HepG2 (cell line): ENCODE data around the gene CD3G. TPM values are rescaled to one million over a fixed set of nuclear protein-coding genes. Genes with fewer than 3 reads are reported as not detected.

ENCODE experiments used
- ATAC-seq: fragments of 200-7000 bp; cut with Tn5 transposase; 3 replicates; pipeline ENCODE4 v1.9.1; 2020; ENCODE audit warnings: mild to moderate bottlenecking, moderate library complexity
- BruUV-seq: library from RNA; stranded (reverse); fragments of 400-500 nt; replicated peaks from 2 replicates; lab custom pipeline; 2021; lab: Mats Ljungman, UMichigan
- CTCF ChIA-PET: fragments of 300-600 bp; formaldehyde crosslinking; extraction: SDS; loops from one replicate; lab custom pipeline; 2021; ENCODE audit warnings: low total read pairs, inconsistent platforms, low intra/inter-chr PET ratio; lab: Yijun Ruan, JAX
- POLR2A ChIA-PET: fragments of 350-600 bp; sonication (Branson Sonifier 250); formaldehyde crosslinking; loops from one replicate; lab custom pipeline; 2020; ENCODE audit warnings: antibody characterized with exemption, inconsistent platforms; lab: Yijun Ruan, JAX
- DNase-seq: peaks from one replicate; pipeline ENCODE4 v3.0.0-alpha.2; 2015; ENCODE audit warnings: low spot score
- FAIRE-seq: peaks from 3 replicates; lab custom pipeline; 2011; peaks lifted over from hg19 to GRCh38; lab: Jason Lieb, UNC
- H2AFZ ChIP-seq: one replicate; pipeline ENCODE4 v1.6.1; 2011; ENCODE audit warnings: low read length, inconsistent platforms
- H3K27ac ChIP-seq: fragments of 300-600 bp; 3 replicates; pipeline ENCODE4 v1.8.0; 2011; ENCODE audit warnings: mixed run types, mild to moderate bottlenecking, mixed read lengths, low read length, inconsistent platforms; ENCODE audit not compliant: insufficient read depth; ENCODE audit errors: extremely low read length
- H3K27me3 ChIP-seq, 2 experiments: fragments of 200-600 bp in 1 of 2; 2 replicates in 1 of 2; 3 replicates in 1 of 2; pipeline versions ENCODE4 v1.6.0 to v1.8.0; 2011; ENCODE audit warnings: low read length in 2 of 2, mild to moderate bottlenecking in 2 of 2, moderate library complexity in 2 of 2, inconsistent platforms in 1 of 2; ENCODE audit not compliant: insufficient read depth in 2 of 2, control insufficient read depth in 1 of 2
- H3K36me3 ChIP-seq, 2 experiments: fragments of 200-600 bp in 1 of 2; replicated peaks in 1 of 2; 2 replicates in 1 of 2; 3 replicates in 1 of 2; pipeline versions ENCODE4 v1.5.1 to v1.8.0; 2011; ENCODE audit warnings: low read length in 2 of 2, inconsistent platforms in 1 of 2; ENCODE audit not compliant: insufficient read depth in 2 of 2, control insufficient read depth in 1 of 2
- H3K4me1 ChIP-seq: 2 replicates; pipeline ENCODE4 v1.5.1; 2012; ENCODE audit warnings: low read length, inconsistent platforms; ENCODE audit not compliant: insufficient read depth
- H3K4me2 ChIP-seq: 2 replicates; pipeline ENCODE4 v1.6.0; 2011; ENCODE audit warnings: low read depth, low read length, inconsistent platforms
- H3K4me3 ChIP-seq, 3 experiments: fragments of 200-600 bp in 1 of 3; sonication (generic), shearing (Covaris generic) in 1 of 3; replicated peaks in 1 of 3; 2 replicates each; pipeline ENCODE4 v1.5.1; 2011 to 2016; ENCODE audit warnings: low read length in 3 of 3, inconsistent platforms in 2 of 3, low read depth in 2 of 3, mild to moderate bottlenecking in 2 of 3, control low read depth in 1 of 3, mixed read lengths in 1 of 3; ENCODE audit not compliant: insufficient read depth in 1 of 3
- H3K79me2 ChIP-seq: one replicate; pipeline ENCODE4 v1.6.1; 2011; ENCODE audit warnings: low read length, inconsistent platforms; ENCODE audit not compliant: insufficient read depth
- H3K9ac ChIP-seq: 2 replicates; pipeline ENCODE4 v1.6.0; 2011; ENCODE audit warnings: mild to moderate bottlenecking, low read depth, low read length, inconsistent platforms; ENCODE audit not compliant: insufficient read depth
- H3K9me3 ChIP-seq: 2 replicates; pipeline ENCODE4 v1.5.1; 2012; ENCODE audit warnings: mild to moderate bottlenecking, low read length
- H4K20me1 ChIP-seq: 2 replicates; pipeline ENCODE4 v1.6.0; 2011; ENCODE audit warnings: inconsistent platforms, mild to moderate bottlenecking, low read length, moderate library complexity; ENCODE audit not compliant: insufficient read depth
- HNRNPK ChIP-seq: fragments of 200-400 bp; formaldehyde crosslinking; IDR thresholded peaks from 2 replicates; pipeline ENCODE4 v1.6.1; 2018; ENCODE audit warnings: low read length, low read depth, moderate library complexity, mild to moderate bottlenecking; ENCODE audit not compliant: poor library complexity, severe bottlenecking
- NFKBIZ ChIP-seq: IDR thresholded peaks from 2 replicates; pipeline ENCODE4 v1.6.1; 2018; ENCODE audit warnings: missing genetic modification reagents, missing compliant biosample characterization
- NFYC ChIP-seq: IDR thresholded peaks from 2 replicates; pipeline ENCODE4 v1.6.1; 2016; ENCODE audit warnings: missing genetic modification reagents, missing compliant biosample characterization
- RARG ChIP-seq: sonication (generic); formaldehyde crosslinking; IDR thresholded peaks from 2 replicates; pipeline ENCODE4 v1.4.0; 2020; ENCODE audit warnings: low read depth, mild to moderate bottlenecking, missing genetic modification reagents
- SALL2 ChIP-seq: sonication (generic); formaldehyde crosslinking; IDR thresholded peaks from 2 replicates; pipeline ENCODE4 v1.8.1; 2023; ENCODE audit warnings: mild to moderate bottlenecking, missing genetic modification reagents, inconsistent platforms
- in situ Hi-C: cut with HindIII; loops from 2 replicates; pipeline ENCODE4 v1.10.0; 2017; ENCODE audit warnings: low pct_unique_long_range_greater_than_20kb; ENCODE audit not compliant: extremely low pct_ligation_motif_present
- intact Hi-C: fragments of 100-400 bp; cut with micrococcal nuclease; formaldehyde crosslinking; loops from one replicate; pipeline ENCODE4 v1.10.0; 2022; ENCODE audit not compliant: unreplicated experiment
- polyA plus RNA-seq, 8 experiments: library from polyadenylated mRNA; depleted of rRNA in 3 of 8; stranded (reverse) in 7 of 8; unstranded in 1 of 8; fragments of >200 nt; fragmentation: Illumina TruSeq in 4 of 8; extraction: Trizol in 4 of 8; gene quantifications; 2 replicates each; pipeline versions ENCODE4 v1.2.1 to v1.2.3, GENCODE V29; 2011 to 2016; ENCODE audit warnings: low read depth in 4 of 8, missing spikeins in 1 of 8, mixed read lengths in 1 of 8; ENCODE audit not compliant: insufficient read depth in 1 of 8
- total RNA-seq, 5 experiments: library from RNA; depleted of rRNA; stranded (reverse); fragments of >200 nt; fragmentation: Illumina TruSeq; extraction: Trizol; gene quantifications; 2 replicates each; pipeline ENCODE4 v1.2.3, GENCODE V29; 2016; ENCODE audit warnings: low read depth in 1 of 5
- TF ChIP-seq, protein P1 (sequence below): sonication (generic); formaldehyde crosslinking; IDR thresholded peaks from 2 replicates; pipeline ENCODE4; 2020; ENCODE audit warnings: missing genetic modification reagents, mild to moderate bottlenecking, borderline replicate concordance

Gene CD3G
- total and polyA plus RNA-seq, 2 of the 13 experiments (the other 11 are each of a cell fraction or from before 2014, with no cell fraction given): not detected

GRCh38 chr11:118374729-118375128 lies 30.6 kb downstream of the CD3G start (continued):
- TF ChIP-seq RARG (CRISPR knock-in tag) (no peak), NFYC (no peak), NFKBIZ (no peak), SALL2 (no peak)

DNA sequence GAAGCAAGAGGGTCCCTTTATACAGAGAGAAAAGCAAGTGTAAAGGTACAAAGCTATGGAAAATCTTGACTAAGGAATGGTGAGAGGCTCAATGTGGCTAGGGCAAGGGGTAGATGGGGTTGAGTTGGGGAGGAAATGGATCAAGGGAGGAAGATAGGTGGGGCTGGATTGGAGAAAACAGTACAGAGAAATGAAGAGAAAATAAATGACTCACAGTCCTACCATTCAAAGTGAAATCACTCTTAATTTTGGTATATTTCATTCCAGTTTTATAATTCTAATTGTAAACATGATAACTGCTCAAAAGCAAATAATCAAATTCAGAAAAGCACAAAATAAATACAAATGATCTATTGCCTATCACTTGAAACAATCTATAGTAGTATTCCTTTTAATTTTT lies 31.8 kb downstream of the CD3G start:
- Histone ChIP-seq H3K27ac (no peak overlapping the region), H4K20me1 (no peaks in the 10 kb centered on the region), H3K4me1 (no peaks in the 10 kb centered on the region), H2AFZ (no peak overlapping the region), H3K4me3 (no peak overlapping the region), H3K27me3 (no peaks in the 10 kb centered on the region), H3K36me3 (peaks cover 23 to 71% of the 10 kb centered on the region in 2 experiments), H3K79me2 (no peaks in the 10 kb centered on the region), H3K9me3 (no peaks in the 10 kb centered on the region), H3K9ac (no peak overlapping the region), H3K4me2 (no peak overlapping the region)
- in situ Hi-C loops (no loop called here), intact Hi-C loops (no loop called here)
- ChIA-PET POLR2A (interaction anchor here (1.1 kb wide), 1 partner anchor 12 kb away, joined by 3 read pairs; no protein-coding TSS in a partner anchor), CTCF (no interaction called here)
- TF ChIP-seq HNRNPK: peak; percentile 83
- TF ChIP-seq, protein P1, sequence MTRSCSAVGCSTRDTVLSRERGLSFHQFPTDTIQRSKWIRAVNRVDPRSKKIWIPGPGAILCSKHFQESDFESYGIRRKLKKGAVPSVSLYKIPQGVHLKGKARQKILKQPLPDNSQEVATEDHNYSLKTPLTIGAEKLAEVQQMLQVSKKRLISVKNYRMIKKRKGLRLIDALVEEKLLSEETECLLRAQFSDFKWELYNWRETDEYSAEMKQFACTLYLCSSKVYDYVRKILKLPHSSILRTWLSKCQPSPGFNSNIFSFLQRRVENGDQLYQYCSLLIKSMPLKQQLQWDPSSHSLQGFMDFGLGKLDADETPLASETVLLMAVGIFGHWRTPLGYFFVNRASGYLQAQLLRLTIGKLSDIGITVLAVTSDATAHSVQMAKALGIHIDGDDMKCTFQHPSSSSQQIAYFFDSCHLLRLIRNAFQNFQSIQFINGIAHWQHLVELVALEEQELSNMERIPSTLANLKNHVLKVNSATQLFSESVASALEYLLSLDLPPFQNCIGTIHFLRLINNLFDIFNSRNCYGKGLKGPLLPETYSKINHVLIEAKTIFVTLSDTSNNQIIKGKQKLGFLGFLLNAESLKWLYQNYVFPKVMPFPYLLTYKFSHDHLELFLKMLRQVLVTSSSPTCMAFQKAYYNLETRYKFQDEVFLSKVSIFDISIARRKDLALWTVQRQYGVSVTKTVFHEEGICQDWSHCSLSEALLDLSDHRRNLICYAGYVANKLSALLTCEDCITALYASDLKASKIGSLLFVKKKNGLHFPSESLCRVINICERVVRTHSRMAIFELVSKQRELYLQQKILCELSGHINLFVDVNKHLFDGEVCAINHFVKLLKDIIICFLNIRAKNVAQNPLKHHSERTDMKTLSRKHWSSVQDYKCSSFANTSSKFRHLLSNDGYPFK (CRISPR knock-in tag): no peak
- no peak for ATAC-seq
- FAIRE-seq: no peak
- no peak for DNase-seq
- no TSS peak for BruUV-seq
